ENCODE results near the gene MANBA.

DNA sequence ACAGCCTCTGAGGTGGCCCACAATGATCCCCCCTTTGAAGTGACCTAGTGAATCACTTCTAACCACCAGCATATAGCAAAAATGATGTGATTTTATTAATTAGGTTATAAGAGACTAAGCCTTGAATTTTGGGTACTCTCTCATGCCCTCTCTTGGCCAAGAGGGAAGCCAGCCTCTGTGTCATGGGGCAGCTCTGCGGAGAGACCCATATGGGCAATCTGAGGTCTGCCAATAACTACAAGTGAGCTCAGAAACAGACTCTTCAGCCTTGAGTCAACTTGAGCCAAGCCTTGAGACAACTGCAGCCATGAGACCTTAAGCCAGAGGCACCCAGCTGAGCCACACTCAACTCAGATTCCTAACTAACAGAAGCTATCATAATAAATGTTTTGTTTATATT, 45.7 kb downstream of the MANBA start:
- TF ChIP-seq CTCF (IDR thresholded peaks at IDR 0.05) (no peak), EP300 (IDR thresholded peaks at IDR 0.05) (no peak)

Measured in A549 (cell line).